Activated CD4-positive, alpha-beta T cell treated with anti-CD3 and anti-CD28 coated beads, Interleukin-2, amount 10 ng/mL, durations not matched to agents 7 days and 5 days (primary cell): Measurements from ENCODE around the gene PTGDR. TPM values are rescaled to one million over a fixed set of nuclear protein-coding genes. Genes with fewer than 3 reads are reported as not detected.

Source experiments
- CTCF ChIA-PET: fragments of 350-600 bp; sonication (Branson Sonifier 250); formaldehyde crosslinking; loops from one replicate; lab custom pipeline; 2021; ENCODE audit warnings: antibody characterized with exemption; lab: Charles Lee
- POLR2A ChIA-PET: fragments of 350-600 bp; sonication (Branson Sonifier 250); formaldehyde crosslinking; loops from one replicate; lab custom pipeline; 2021; ENCODE audit warnings: antibody characterized with exemption; lab: Charles Lee
- DNase-seq: peaks from one replicate; pipeline ENCODE4 v3.0.0-alpha.2; 2020
- H3K27ac Mint-ChIP-seq: one replicate; pipeline ENCODE4 v1.8.0; 2021; ENCODE audit warnings: mild to moderate bottlenecking, moderate library complexity, mixed read lengths
- H3K27me3 Mint-ChIP-seq: one replicate; pipeline ENCODE4 v1.8.0; 2021; ENCODE audit warnings: mixed read lengths
- H3K36me3 Mint-ChIP-seq: one replicate; pipeline ENCODE4 v1.8.0; 2021; ENCODE audit warnings: low read depth, mixed read lengths
- H3K4me1 Mint-ChIP-seq: one replicate; pipeline ENCODE4 v1.8.0; 2021; ENCODE audit warnings: mixed read lengths
- H3K4me3 Mint-ChIP-seq: one replicate; pipeline ENCODE4 v1.8.0; 2021; ENCODE audit warnings: mild to moderate bottlenecking, moderate library complexity, mixed read lengths
- H3K9me3 Mint-ChIP-seq: one replicate; pipeline ENCODE4 v1.8.0; 2021; ENCODE audit warnings: mixed read lengths
- total RNA-seq, 2 experiments: library from RNA; stranded (reverse); gene quantifications; one replicate each; pipeline ENCODE4 v1.2.3, GENCODE V29; 2021

Gene PTGDR, protein sequence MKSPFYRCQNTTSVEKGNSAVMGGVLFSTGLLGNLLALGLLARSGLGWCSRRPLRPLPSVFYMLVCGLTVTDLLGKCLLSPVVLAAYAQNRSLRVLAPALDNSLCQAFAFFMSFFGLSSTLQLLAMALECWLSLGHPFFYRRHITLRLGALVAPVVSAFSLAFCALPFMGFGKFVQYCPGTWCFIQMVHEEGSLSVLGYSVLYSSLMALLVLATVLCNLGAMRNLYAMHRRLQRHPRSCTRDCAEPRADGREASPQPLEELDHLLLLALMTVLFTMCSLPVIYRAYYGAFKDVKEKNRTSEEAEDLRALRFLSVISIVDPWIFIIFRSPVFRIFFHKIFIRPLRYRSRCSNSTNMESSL
- total RNA-seq = under 1 TPM in 1 of 2 experiments, not detected in 1; 0.07 TPM

DNA sequence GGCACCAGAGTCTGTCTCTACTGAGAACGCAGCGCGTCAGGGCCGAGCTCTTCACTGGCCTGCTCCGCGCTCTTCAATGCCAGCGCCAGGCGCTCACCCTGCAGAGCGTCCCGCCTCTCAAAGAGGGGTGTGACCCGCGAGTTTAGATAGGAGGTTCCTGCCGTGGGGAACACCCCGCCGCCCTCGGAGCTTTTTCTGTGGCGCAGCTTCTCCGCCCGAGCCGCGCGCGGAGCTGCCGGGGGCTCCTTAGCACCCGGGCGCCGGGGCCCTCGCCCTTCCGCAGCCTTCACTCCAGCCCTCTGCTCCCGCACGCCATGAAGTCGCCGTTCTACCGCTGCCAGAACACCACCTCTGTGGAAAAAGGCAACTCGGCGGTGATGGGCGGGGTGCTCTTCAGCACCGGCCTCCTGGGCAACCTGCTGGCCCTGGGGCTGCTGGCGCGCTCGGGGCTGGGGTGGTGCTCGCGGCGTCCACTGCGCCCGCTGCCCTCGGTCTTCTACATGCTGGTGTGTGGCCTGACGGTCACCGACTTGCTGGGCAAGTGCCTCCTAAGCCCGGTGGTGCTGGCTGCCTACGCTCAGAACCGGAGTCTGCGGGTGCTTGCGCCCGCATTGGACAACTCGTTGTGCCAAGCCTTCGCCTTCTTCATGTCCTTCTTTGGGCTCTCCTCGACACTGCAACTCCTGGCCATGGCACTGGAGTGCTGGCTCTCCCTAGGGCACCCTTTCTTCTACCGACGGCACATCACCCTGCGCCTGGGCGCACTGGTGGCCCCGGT lies at the start of gene PTGDR:
PTGDR (plus strand) TSS at position 198 of the 778 bp plus-strand sequence; CDS start at position 315, 117 bp downstream.
- Mint-ChIP-seq H3K27ac (no peak within 1 kb of the TSS), H3K4me1 (peaks cover 46% of the 10 kb centered on the region)

DNA sequence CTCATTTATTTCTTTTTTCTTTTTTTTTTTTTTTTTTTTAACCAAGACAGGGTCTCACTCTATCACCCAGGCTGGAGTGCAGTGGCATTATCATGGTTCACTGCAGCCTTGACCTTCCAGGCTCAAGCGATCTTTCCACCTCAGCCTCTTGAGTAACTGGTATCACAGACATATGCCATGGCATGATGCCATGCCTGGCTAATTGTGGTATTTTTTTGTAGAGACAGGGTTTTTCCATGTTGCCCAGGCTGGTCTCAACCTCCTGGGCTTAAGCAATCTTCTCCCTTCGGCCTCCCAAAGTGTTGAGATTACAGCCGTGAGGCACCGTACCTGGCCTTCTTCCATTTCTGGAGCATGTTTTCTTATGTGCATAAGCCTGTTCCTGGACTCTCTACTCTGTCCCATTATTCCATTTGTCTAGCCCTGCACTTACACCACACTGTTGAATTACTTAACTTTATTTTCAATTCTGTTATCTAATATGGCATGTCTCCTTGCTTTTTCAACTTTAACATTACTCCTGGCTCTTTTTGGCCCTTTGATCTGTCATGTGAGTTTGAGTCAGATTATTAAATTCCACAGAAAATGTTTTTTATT lies 47.9 kb upstream of the PTGDR start:
- Mint-ChIP-seq H3K4me3 (no peak overlapping the region), H3K9me3 (no peaks in the 10 kb centered on the region), H3K4me1 (peaks cover 16% of the 10 kb centered on the region), H3K36me3 (no peaks in the 10 kb centered on the region), H3K27me3 (peaks cover 9% of the 10 kb centered on the region), H3K27ac (no peak overlapping the region)
- no peak for DNase-seq
- ChIA-PET CTCF (no interaction called here), POLR2A (no interaction called here)

More for the DNA sequence above, at the start of gene PTGDR:
- H3K9me3 Mint-ChIP-seq = no peaks in the 10 kb centered on the region
- ChIA-PET POLR2A (no interaction called here), CTCF (interaction anchor here (2.1 kb wide), 1 partner anchor 9 kb away, joined by 4 read pairs; no protein-coding TSS in a partner anchor)
- peak within 1 kb of the TSS; percentile 76 for H3K4me3 Mint-ChIP-seq
- DNase-seq = peak; percentile 31
- H3K36me3 Mint-ChIP-seq = peaks cover 7% of the 10 kb centered on the region
- peaks cover 60% of the 10 kb centered on the region for H3K27me3 Mint-ChIP-seq

DNA sequence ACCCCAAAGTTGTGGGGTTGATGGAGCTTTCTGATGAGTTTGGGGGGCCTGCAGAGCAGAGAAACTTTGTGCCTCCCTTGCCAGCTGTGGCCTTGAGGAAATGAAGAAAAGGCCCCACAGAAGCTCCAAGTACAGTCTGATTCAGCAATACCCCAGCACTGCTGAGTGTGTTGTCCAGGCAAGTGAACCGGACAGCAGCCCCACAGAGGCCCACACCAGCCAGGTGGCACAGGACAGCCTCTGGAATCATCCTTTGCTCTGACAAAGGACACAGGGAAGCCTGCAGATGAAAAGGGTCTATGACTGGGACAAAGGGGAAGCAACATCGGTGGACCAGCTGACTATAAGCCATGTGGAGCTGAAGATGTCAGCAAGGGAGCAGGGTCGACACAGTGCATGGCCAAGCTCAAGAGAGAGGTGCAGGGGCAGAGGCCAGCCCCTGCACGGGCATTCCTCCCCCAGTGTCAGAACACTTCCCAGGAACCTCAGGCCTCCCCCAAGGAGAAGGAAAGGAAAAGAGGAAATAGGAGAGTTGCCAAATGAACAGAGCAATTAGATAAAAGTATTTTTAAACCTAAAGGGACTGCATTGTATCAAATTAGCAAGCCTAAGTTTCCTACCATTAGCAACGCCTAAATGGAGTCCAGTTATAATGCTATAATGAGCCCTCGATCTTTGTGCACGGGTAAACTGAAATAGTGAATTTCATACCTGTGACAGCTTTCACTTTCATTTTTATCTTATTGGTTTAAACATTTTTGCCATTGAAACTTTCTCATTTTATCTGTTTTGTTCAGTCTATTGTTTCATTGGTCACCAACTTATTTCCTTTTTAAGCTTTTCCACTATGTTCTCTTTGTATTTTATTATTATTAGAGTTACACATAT lies 46.3 kb upstream of the PTGDR start:
- no peaks in the 10 kb centered on the region for H3K9me3 Mint-ChIP-seq
- ChIA-PET POLR2A (no interaction called here), CTCF (no interaction called here)
- peak overlapping the region; percentile 94 for H3K27ac Mint-ChIP-seq
- no peak for DNase-seq
- peaks cover 1% of the 10 kb centered on the region for H3K27me3 Mint-ChIP-seq
- peaks cover 16% of the 10 kb centered on the region for H3K4me1 Mint-ChIP-seq
- no peaks in the 10 kb centered on the region for H3K36me3 Mint-ChIP-seq
- H3K4me3 Mint-ChIP-seq = peak overlapping the region; percentile 78

DNA sequence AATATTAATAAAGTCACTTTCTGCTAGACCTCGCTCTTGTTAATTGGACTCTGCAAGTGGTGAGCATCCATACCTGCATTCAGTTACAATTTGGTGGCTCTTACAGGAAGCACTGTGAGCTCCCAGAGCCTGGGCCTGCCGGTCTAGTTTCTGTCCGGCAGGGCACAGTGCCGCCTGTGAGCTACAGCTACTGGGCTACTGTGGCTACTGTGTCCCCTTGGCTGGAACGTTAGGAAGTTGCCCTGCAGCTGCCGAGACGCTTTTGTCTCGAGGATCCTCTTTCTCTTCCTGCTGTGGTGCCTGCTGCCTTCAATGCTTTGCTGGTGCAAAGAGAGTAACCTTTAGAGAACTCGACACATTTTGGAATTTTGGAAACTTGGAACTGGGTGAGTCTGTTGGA lies 44.6 kb upstream of the PTGDR start:
- POLR2A ChIA-PET = no interaction called here
- no peak overlapping the region for H3K4me3 Mint-ChIP-seq

GRCh38 chr14:52227619-52228222 lies 39.8 kb upstream of the PTGDR start:
- POLR2A ChIA-PET = no interaction called here
- H3K9me3 Mint-ChIP-seq = no peaks in the 10 kb centered on the region
- no peak overlapping the region for H3K4me3 Mint-ChIP-seq
- CTCF ChIA-PET = no interaction called here
- H3K27ac Mint-ChIP-seq = no peak overlapping the region
- peaks cover 2% of the 10 kb centered on the region for H3K27me3 Mint-ChIP-seq
- H3K4me1 Mint-ChIP-seq = peaks cover under 1% of the 10 kb centered on the region
- no peak for DNase-seq
- H3K36me3 Mint-ChIP-seq = no peaks in the 10 kb centered on the region

More for the DNA sequence above, 44.6 kb upstream of the PTGDR start:
- H3K27me3 Mint-ChIP-seq = no peaks in the 10 kb centered on the region
- no peak overlapping the region for H3K27ac Mint-ChIP-seq
- CTCF ChIA-PET = no interaction called here
- peaks cover 16% of the 10 kb centered on the region for H3K4me1 Mint-ChIP-seq
- no peaks in the 10 kb centered on the region for H3K36me3 Mint-ChIP-seq
- no peak for DNase-seq
- H3K9me3 Mint-ChIP-seq = no peaks in the 10 kb centered on the region

GRCh38 chr14:52233693-52234092 lies 33.8 kb upstream of the PTGDR start:
- H3K27me3 Mint-ChIP-seq = peaks cover 2% of the 10 kb centered on the region
- no peak for DNase-seq
- no peaks in the 10 kb centered on the region for H3K9me3 Mint-ChIP-seq
- H3K4me1 Mint-ChIP-seq = no peaks in the 10 kb centered on the region
- POLR2A ChIA-PET = no interaction called here
- H3K4me3 Mint-ChIP-seq = no peak overlapping the region
- no peak overlapping the region for H3K27ac Mint-ChIP-seq
- no peaks in the 10 kb centered on the region for H3K36me3 Mint-ChIP-seq
- CTCF ChIA-PET = no interaction called here

DNA sequence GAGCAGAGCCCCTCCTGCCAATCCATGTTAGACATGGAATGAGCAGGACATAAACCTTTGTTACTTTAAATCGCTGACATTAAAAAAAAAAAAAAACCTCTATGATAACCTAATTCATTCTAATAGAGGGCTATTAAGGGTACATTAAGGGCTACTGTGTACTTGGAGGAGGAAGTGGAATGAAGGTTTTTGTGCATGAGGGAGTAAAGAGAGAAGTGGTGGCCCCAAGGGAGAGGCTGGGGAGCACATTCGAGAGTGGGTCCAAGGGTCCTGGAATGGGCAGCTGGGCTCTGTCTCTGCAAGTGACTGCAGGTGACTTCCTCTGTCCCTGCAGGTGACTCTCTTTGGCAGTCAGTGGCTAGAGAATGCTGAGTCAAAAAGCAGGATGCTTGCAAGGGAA lies 32.1 kb upstream of the PTGDR start:
- H3K4me1 Mint-ChIP-seq = peaks cover 2% of the 10 kb centered on the region
- H3K9me3 Mint-ChIP-seq = no peaks in the 10 kb centered on the region
- peaks cover 2% of the 10 kb centered on the region for H3K27me3 Mint-ChIP-seq
- no peak for DNase-seq
- no peaks in the 10 kb centered on the region for H3K36me3 Mint-ChIP-seq
- ChIA-PET CTCF (no interaction called here), POLR2A (no interaction called here)
- H3K27ac Mint-ChIP-seq = no peak overlapping the region
- no peak overlapping the region for H3K4me3 Mint-ChIP-seq

- no peak for DNase-seq
- Mint-ChIP-seq H3K36me3 (no peaks in the 10 kb centered on the region), H3K4me1 (peaks cover 2% of the 10 kb centered on the region), H3K4me3 (no peak overlapping the region), H3K27me3 (peaks cover 6% of the 10 kb centered on the region), H3K27ac (no peak overlapping the region), H3K9me3 (no peaks in the 10 kb centered on the region)
- ChIA-PET POLR2A (no interaction called here), CTCF (interaction anchor here (0.7 kb wide), 1 partner anchor 814 kb away, joined by 3 read pairs; no protein-coding TSS in a partner anchor)
These were observed 31.5 kb upstream of the PTGDR start for GRCh38 chr14:52235866-52236510.

DNA sequence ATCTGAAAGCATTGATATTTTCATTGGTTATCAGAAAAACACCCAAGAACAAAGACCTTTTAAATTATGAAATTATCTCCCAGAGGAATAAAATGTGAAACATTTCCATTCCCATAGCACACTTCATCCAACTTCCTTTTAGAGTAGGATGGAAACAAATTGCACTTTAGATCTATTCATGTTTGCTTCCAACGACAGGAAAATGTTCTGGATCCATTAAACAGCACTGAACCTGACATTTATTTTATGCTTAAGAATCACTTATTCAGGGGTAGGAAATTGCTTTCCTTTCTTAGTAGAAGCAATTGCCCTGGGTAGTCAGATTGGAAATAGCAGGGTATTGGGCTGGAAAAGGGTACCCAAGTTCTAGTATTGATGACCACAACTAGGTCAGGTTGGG lies 28.8 kb upstream of the PTGDR start:
- ChIA-PET POLR2A (no interaction called here), CTCF (no interaction called here)
- no peak for DNase-seq
- Mint-ChIP-seq H3K9me3 (no peaks in the 10 kb centered on the region), H3K27me3 (peaks cover 11% of the 10 kb centered on the region), H3K36me3 (no peaks in the 10 kb centered on the region), H3K27ac (no peak overlapping the region), H3K4me3 (no peak overlapping the region), H3K4me1 (peaks cover 2% of the 10 kb centered on the region)

GRCh38 chr14:52240623-52241022 lies 26.9 kb upstream of the PTGDR start:
- peaks cover 2% of the 10 kb centered on the region for H3K4me1 Mint-ChIP-seq
- H3K9me3 Mint-ChIP-seq = peaks cover 3% of the 10 kb centered on the region
- ChIA-PET POLR2A (no interaction called here), CTCF (no interaction called here)
- peaks cover 17% of the 10 kb centered on the region for H3K27me3 Mint-ChIP-seq
- H3K36me3 Mint-ChIP-seq = no peaks in the 10 kb centered on the region
- H3K27ac Mint-ChIP-seq = no peak overlapping the region
- DNase-seq = no peak
- H3K4me3 Mint-ChIP-seq = no peak overlapping the region

DNA sequence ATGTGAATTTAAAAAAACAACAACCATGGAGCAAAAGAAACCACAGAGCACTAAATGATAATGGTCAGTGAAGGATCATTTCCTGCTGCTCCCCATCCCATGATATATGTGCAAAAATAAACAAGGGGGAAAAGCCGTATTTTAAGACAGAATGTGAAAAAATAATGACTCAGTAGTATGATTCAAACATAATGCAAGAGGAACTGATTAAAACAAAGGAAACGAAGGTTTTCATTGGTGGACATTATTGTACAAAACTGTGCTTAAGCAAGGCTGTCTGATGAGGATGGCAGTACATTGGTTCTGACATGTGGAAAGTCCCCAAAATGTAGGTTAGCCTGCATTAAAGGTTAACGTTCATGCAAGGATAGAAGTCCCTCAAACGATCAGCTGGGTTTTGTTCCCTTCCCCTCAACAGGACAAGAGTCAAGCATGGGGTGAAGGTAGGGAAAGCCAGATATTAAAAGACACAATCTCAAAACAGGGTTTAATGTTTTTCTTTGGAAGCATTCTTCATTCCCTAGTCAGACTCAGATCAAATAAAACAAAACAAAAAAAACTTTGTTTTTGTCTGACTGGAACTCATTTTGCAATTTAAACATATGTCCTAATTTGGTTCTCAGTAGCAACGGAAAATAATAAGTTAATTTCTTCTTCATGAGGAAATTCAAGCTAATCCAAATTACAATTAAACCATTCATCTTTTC lies 26.3 kb upstream of the PTGDR start:
- Mint-ChIP-seq H3K9me3 (peaks cover 3% of the 10 kb centered on the region), H3K27me3 (peaks cover 17% of the 10 kb centered on the region)
- CTCF ChIA-PET = no interaction called here

More for the DNA sequence above, 26.3 kb upstream of the PTGDR start:
- no peak overlapping the region for H3K4me3 Mint-ChIP-seq
- DNase-seq = no peak
- no peak overlapping the region for H3K27ac Mint-ChIP-seq
- H3K4me1 Mint-ChIP-seq = peaks cover 2% of the 10 kb centered on the region
- no peaks in the 10 kb centered on the region for H3K36me3 Mint-ChIP-seq
- POLR2A ChIA-PET = no interaction called here
